ENCODE results near the gene MAP2K7.

MAP2K7 gene

DNA sequence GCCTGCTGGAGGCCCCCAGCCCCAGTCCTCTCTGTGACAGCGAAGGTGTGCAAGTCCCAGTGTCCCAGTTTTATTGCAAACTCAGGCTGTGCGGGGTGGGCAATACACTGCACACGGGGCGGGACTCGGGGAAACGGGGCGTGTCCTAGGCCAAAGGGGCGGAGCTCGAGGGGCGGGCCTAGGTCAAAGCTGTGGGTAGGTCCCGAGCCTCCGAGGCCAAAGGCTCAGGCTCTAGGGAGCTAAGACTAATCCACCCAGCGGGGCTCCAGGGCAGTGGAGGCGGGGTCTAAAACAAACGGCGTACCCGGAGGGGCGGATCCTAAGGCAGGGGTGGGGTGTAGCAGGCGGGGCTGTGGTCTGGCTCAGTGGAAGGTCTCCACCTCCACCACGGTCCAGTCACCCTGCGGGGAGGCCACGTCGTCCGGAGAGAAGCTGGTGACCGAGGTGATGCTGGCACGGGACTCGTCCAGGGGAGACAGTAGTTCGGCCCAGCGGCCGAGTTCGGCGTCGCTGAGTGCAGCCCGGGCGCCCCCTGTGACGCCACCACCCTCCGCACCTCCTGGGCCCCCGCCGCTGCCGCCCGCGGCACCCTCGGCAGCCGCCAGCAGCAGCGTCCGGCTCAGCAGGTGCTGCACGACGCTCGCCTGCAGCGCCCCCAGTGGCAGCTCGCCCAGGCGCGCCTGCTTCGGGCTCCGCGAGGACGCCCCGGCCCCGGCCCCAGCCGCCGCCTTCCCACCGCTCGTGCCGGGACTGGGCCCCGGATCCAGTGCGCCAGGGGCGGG is 34.8 kb upstream of the MAP2K7 start:
- peak overlapping the region; percentile 20 to 41 for H3K4me3 ChIP-seq (ENCODE audit: low read depth in 1 of 2, low read length in 2 of 2)
- H3K9ac ChIP-seq (ENCODE audit: low read length), result no peak overlapping the region
- H3K9me3 ChIP-seq (ENCODE audit: low read length), result no peaks in the 10 kb centered on the region
- no peak overlapping the region for H3K27ac ChIP-seq (ENCODE audit: low read depth, low read length)
- H3K4me1 ChIP-seq (ENCODE audit: insufficient read depth, low read length), result peaks cover 18% of the 10 kb centered on the region
- no peaks in the 10 kb centered on the region for H3K36me3 ChIP-seq (ENCODE audit: insufficient read depth, low read length)
- H3K27me3 ChIP-seq (ENCODE audit: control insufficient read depth in 1 of 2, insufficient read depth in 2 of 2, low read length in 2 of 2), result peaks cover 8 to 55% of the 10 kb centered on the region in 2 donors

DNA sequence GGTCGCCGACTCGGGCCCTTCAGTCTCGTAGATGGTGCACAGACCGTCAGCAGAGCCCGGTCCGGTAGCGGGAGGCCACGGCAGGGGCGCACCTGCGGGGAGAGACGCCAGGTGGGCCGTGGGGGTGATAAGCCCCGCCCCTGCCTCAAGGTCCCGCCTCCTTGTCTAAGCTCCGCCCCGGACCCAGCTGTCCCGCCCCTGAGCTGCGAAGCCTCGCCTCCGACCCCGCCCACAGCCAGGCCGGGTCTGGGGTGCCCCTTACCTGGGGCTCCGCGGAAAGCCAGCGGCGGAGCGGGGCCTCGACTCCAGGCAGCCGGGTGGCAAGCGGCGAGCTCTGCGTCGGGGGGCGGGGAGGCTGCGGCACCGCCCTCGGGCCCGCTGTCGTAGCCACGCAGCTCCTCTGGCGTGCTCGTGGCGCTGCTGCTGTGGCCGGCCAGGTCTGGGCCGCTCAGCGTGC is 34.2 kb upstream of the MAP2K7 start:
- Histone ChIP-seq H3K27ac (ENCODE audit: low read depth, low read length) (no peak overlapping the region), H3K27me3 (ENCODE audit: control insufficient read depth in 1 of 2, insufficient read depth in 2 of 2, low read length in 2 of 2) (peaks cover 8 to 58% of the 10 kb centered on the region in 2 donors), H3K4me1 (ENCODE audit: insufficient read depth, low read length) (peaks cover 18% of the 10 kb centered on the region), H3K9ac (ENCODE audit: low read length) (no peak overlapping the region), H3K9me3 (ENCODE audit: low read length) (no peaks in the 10 kb centered on the region), H3K4me3 (ENCODE audit: low read depth in 1 of 2, low read length in 2 of 2) (peak overlapping the region in 1 of 2 donors; percentile 18), H3K36me3 (ENCODE audit: insufficient read depth, low read length) (no peaks in the 10 kb centered on the region)

DNA sequence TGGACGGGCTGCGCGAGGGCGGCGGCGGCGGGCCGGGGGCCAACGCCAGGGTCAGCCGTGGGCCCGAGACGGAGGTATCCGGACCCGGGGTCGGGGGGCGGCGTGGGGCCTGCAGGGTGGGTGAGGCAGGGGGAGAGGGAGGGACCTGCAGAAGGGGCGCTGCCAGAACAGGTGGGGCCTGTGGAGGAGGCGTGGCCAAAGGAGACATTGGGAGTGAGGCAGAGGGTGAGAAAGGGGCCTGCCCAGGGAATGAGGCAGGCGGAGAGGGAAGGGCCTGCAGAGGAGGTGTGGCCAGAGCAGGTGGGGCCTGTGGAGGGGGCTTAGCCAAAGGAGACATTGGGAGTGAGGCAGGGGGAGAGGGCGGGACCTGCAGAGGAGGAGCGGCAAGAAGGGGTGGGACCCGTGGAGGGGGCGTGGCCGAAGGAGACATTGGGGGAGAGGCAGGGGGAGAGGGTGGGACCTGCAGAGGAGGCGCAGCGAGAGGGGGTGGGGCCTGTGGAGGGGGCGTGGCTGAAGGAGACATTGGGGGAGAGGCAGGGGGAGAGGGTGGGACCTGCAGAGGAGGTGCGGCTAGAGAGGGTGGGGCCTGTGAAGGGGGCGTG is 33.7 kb upstream of the MAP2K7 start:
- no peaks in the 10 kb centered on the region for H3K9me3 ChIP-seq (ENCODE audit: low read length)
- H3K27ac ChIP-seq (ENCODE audit: low read depth, low read length), result no peak overlapping the region
- no peak overlapping the region for H3K9ac ChIP-seq (ENCODE audit: low read length)
- H3K4me3 ChIP-seq (ENCODE audit: low read depth in 1 of 2, low read length in 2 of 2), result peak overlapping the region in 1 of 2 donors; percentile 18
- H3K36me3 ChIP-seq (ENCODE audit: insufficient read depth, low read length), result no peaks in the 10 kb centered on the region
- peaks cover 18% of the 10 kb centered on the region for H3K4me1 ChIP-seq (ENCODE audit: insufficient read depth, low read length)
- peaks cover 6 to 59% of the 10 kb centered on the region in 2 donors for H3K27me3 ChIP-seq (ENCODE audit: control insufficient read depth in 1 of 2, insufficient read depth in 2 of 2, low read length in 2 of 2)

DNA sequence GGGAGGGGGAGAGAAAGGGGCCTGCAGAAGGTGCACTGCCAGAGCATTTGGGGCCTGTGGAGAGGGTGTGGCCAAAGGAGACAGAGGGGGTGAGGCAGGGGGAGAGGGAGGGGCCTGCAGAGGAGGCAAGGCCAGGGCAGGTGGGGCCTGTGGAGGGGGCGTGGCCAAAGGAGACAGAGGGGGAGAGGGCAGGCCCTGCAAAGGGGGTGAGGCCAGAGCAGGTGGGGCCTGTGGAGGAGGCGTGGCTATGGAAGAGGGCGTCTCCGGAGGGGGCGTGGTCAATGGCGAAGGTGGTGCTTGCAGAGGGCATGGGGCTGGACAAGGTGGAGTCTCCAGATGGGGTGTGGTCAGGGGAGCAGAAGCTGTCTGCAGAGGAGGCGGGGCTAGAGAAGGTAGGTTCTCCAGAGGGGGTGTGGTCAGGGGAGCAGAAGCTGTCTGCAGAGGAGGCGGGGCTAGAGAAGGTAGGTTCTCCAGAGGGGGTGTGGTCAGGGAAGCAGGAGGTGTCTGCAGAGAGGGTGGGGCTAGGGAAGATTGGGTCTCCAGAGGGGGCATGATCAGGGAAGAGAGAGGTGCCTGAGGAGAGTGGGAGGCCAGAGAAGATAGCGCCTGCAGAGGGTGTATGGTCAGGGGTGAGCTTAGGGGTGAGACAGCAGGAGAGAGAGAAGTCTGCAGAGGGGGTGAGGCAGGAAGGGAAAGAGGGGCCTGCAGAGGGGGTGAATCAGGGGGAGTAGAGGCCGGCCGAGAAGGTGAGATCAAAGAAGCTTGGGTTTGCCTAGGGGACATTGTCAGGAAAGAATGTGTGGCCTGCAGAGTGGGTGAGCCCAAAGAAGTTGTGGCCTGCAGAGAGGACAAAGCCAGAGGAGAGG is 32.9 kb upstream of the MAP2K7 start:
- Histone ChIP-seq H3K9me3 (ENCODE audit: low read length) (no peaks in the 10 kb centered on the region), H3K36me3 (ENCODE audit: insufficient read depth, low read length) (no peaks in the 10 kb centered on the region), H3K9ac (ENCODE audit: low read length) (no peak overlapping the region), H3K4me1 (ENCODE audit: insufficient read depth, low read length) (peaks cover 18% of the 10 kb centered on the region), H3K27me3 (ENCODE audit: control insufficient read depth in 1 of 2, insufficient read depth in 2 of 2, low read length in 2 of 2) (peaks cover 0 to 55% of the 10 kb centered on the region in 2 donors), H3K27ac (ENCODE audit: low read depth, low read length) (no peak overlapping the region), H3K4me3 (ENCODE audit: low read depth in 1 of 2, low read length in 2 of 2) (peak overlapping the region in 1 of 2 donors; percentile 43)

DNA sequence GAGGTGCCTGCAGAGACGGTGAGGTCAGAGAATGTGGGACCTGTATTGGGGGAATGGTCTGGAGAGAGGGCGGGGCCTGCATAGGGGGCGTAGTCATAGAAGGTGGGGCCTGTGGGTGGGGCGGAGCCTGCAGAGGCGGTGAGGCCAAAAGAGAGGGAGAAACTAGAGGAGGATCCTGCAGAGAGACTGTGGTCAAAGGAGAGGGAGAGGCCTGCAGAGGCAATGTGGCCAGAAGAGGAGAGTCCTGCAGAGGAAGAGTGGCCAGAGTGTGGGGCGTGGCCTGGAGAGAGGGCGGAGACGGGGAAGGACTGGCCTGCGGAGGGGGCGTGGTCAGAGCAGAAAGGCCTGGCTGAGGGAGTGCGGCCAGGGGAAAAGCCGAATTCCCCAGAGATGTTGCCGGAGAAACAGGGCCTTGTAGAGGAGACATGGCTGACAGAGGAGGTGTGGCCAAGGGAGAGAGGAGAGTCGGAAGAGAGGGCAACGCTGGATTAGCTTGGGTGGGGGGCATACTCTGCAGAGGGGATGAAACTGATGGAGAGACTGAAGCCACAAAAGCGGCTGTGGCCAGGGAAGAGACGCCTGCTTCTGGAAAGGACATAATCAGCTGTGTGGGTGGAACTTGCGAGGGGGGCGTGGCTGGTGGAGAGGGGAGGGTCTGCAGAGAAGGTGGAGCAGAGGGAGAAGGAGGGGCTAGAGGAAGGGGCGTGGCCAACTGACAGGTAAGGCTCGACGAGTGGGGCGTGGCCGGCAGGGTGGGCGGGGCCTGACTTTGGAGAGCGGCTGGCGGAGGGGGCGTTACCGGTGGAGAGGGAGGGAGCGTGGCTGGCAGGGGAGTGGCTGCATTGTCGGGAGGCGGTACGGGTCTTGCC is 32.0 kb upstream of the MAP2K7 start:
- no peaks in the 10 kb centered on the region for H3K9me3 ChIP-seq (ENCODE audit: low read length)
- H3K4me3 ChIP-seq (ENCODE audit: low read depth in 1 of 2, low read length in 2 of 2), result peak overlapping the region in 1 of 2 donors; percentile 43
- no peaks in the 10 kb centered on the region for H3K36me3 ChIP-seq (ENCODE audit: insufficient read depth, low read length)
- peaks cover 0 to 50% of the 10 kb centered on the region in 2 donors for H3K27me3 ChIP-seq (ENCODE audit: control insufficient read depth in 1 of 2, insufficient read depth in 2 of 2, low read length in 2 of 2)
- no peak overlapping the region for H3K9ac ChIP-seq (ENCODE audit: low read length)
- peak overlapping the region; percentile 52 for H3K27ac ChIP-seq (ENCODE audit: low read depth, low read length)
- H3K4me1 ChIP-seq (ENCODE audit: insufficient read depth, low read length), result peaks cover 18% of the 10 kb centered on the region

DNA sequence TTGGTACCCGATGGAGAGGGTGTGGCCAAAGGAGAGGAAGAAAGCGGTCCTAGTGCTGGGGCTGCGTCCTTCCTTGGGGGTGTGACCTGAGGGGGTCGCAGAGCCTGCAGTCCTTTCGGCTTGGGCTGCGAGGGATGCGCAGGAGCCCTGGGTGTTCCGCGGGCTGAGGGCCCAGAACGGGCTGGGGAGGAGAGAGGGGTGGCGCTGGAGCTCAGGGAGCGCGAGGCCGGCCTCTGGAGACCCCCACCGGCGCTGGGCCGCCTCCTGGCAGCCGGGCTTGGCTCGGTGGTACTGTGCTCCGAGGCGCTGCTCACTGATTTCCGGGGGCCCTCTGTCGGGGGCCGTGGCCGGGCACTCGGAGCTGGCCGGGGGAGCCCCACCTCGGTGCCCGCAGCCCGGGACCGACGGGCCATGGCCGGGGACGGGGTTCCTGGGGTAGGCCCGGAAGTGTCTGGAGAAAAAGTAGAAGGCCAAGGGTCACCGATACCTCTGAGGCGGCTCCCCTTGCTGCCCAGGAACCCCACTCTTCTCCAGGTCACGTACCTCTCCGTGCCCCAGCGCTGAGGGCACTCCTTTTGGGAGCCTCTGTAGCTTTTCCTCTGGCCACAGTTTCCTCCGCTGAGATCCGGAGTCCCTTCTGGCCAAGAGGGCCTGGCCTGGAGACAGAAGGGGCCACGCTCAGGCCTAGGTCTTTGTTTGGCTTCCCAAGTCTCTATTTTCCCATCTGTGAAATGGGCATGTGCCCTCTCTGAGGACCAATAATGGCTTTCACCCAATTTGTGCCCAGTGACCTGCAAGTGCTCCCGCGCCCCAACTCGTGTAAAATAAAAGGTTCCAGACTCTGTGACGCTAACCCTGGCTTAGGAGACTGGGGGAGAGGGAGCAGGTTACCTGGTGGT is 31.1 kb upstream of the MAP2K7 start:
- Histone ChIP-seq H3K27me3 (ENCODE audit: control insufficient read depth in 1 of 2, insufficient read depth in 2 of 2, low read length in 2 of 2) (peaks cover 0 to 42% of the 10 kb centered on the region in 2 donors), H3K36me3 (ENCODE audit: insufficient read depth, low read length) (no peaks in the 10 kb centered on the region), H3K9ac (ENCODE audit: low read length) (no peak overlapping the region), H3K9me3 (ENCODE audit: low read length) (no peaks in the 10 kb centered on the region), H3K27ac (ENCODE audit: low read depth, low read length) (no peak overlapping the region), H3K4me3 (ENCODE audit: low read depth in 1 of 2, low read length in 2 of 2) (peak overlapping the region in 1 of 2 donors; percentile 43), H3K4me1 (ENCODE audit: insufficient read depth, low read length) (peaks cover 18% of the 10 kb centered on the region)

DNA sequence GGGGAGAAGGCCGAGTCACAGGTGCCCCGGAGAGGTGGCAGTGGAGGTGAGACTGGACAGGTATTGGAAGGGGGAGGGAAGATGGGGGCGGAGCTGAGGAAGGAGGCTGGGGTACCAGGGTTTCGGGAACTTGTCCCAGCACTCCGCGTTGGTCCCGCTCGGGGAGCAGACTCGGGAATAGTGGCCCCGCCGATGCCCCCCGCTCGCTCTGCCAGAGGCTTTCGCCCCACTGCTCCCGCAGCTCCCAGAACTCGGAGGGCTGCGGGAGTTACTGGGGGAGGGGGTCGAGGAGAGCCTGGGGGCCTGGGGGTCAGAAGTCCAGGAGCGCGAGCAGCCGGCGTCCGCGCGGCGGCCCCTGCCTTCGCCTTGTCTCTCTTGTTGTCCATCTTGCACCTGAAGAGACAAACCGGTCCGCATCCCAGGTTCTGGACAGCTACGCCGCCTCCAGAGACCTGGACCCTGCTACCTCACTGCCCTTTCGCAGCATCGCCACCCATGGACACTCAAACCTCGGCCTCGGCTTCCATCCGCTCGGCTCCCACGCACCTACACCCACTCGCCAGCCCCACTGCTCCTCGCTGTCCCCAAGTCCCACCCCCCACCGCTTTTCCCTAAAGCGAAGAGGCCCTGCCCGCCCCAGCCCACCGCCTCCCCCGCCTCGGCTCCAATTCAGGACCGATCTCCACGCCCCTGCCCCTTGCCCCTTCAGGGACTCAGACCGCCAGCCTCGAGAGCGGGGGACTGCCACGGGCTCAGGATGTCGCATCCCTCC is 30.2 kb upstream of the MAP2K7 start:
- Histone ChIP-seq H3K4me3 (ENCODE audit: low read depth in 1 of 2, low read length in 2 of 2) (no peak overlapping the region), H3K4me1 (ENCODE audit: insufficient read depth, low read length) (peaks cover 15% of the 10 kb centered on the region)

DNA sequence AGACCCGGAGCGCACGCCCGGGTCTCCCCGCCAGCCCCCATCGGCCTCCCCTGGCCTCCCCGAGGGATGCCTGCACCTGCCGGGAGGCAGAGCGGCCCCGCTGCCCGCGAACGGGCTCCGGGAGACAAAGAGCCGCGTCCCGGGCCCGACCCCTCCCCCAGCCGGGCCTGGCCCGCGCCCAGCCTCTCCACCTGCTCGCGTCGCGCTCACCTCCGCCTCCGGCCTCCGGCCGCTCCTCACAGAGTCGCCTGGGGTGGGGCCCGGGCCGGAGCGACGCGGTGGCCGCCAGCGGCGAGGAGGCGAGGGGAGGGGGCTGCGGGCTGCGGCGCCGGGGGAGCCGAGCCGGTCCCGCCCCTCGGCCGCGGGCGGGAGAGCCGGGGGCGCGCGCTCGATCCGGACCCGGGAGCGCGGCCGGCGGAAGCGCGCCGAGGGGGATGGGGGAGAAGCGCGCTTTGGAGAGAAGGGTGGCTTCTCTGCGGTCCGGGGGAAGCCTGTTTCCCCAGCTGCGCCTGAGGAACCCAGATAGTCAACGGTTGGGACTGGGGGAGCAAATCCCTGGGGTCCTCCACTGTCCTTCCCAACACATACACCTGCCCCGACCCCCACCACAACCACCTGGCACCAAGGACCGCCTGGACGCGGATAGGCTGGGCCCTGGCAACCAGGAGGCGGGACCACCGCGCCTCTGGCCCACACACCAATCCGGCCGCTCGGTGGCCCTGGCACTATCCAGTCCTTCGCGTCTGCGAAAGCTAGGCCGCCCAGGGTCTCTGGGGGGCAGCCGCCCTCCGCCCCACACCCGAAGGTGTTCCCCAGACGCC is 29.4 kb upstream of the MAP2K7 start, which contains the start of gene PRR36:
Gene PRR36, minus strand, starts transcription at position 315 of the 821 bp plus-strand sequence. CDS start 701 bp downstream, outside the sequence.
- Histone ChIP-seq H3K9ac (ENCODE audit: low read length) (no peak within 1 kb of the TSS), H3K4me3 (ENCODE audit: low read depth in 1 of 2, low read length in 2 of 2) (no peak within 1 kb of the TSS), H3K4me1 (ENCODE audit: insufficient read depth, low read length) (peaks cover 10% of the 10 kb centered on the region), H3K27me3 (ENCODE audit: control insufficient read depth in 1 of 2, insufficient read depth in 2 of 2, low read length in 2 of 2) (peaks cover 0 to 32% of the 10 kb centered on the region in 2 donors), H3K36me3 (ENCODE audit: insufficient read depth, low read length) (no peaks in the 10 kb centered on the region), H3K27ac (ENCODE audit: low read depth, low read length) (no peak within 1 kb of the TSS), H3K9me3 (ENCODE audit: low read length) (no peaks in the 10 kb centered on the region)

More for the DNA sequence above, 30.2 kb upstream of the MAP2K7 start:
- H3K27ac ChIP-seq (ENCODE audit: low read depth, low read length), result no peak overlapping the region
- H3K9me3 ChIP-seq (ENCODE audit: low read length), result no peaks in the 10 kb centered on the region
- H3K9ac ChIP-seq (ENCODE audit: low read length), result no peak overlapping the region
- H3K36me3 ChIP-seq (ENCODE audit: insufficient read depth, low read length), result no peaks in the 10 kb centered on the region
- peaks cover 0 to 35% of the 10 kb centered on the region in 2 donors for H3K27me3 ChIP-seq (ENCODE audit: control insufficient read depth in 1 of 2, insufficient read depth in 2 of 2, low read length in 2 of 2)

DNA sequence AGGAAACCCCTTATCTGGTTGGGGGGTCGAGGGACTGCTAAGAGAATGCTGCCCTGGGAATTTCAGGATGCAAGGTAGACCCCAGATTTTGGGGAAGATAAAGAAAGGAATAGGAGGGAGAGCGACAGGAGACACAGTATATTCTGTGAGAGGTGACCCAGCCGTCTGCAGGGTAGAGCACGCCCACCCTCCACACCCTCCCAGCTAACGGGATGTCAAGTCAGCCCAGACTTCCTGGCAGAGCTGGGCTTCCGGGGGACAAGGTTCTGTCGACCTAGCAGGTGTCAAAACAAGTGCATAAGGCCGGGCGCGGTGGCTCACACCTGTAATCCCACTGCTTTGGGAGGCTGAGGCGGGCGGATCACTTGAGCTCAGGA is 28.8 kb upstream of the MAP2K7 start:
- Histone ChIP-seq H3K4me3 (ENCODE audit: low read depth in 1 of 2, low read length in 2 of 2) (no peak overlapping the region), H3K9ac (ENCODE audit: low read length) (no peak overlapping the region), H3K36me3 (ENCODE audit: insufficient read depth, low read length) (no peaks in the 10 kb centered on the region), H3K4me1 (ENCODE audit: insufficient read depth, low read length) (peaks cover 10% of the 10 kb centered on the region), H3K27me3 (ENCODE audit: control insufficient read depth in 1 of 2, insufficient read depth in 2 of 2, low read length in 2 of 2) (peaks cover 0 to 32% of the 10 kb centered on the region in 2 donors), H3K27ac (ENCODE audit: low read depth, low read length) (no peak overlapping the region), H3K9me3 (ENCODE audit: low read length) (no peaks in the 10 kb centered on the region)

All from muscle layer of colon (tissue), 2 donors.